SJCRH30 (cell line): ENCODE data around the gene TRABD2B. TPM values are rescaled to one million over a fixed set of nuclear protein-coding genes. Genes with fewer than 3 reads are reported as not detected.

ENCODE experiments used
- DNase-seq, 2 experiments: peaks; one replicate each; pipeline ENCODE4 v3.0.0-alpha.2; 2015 to 2020
- H3K27ac ChIP-seq: fragments of 250-450 bp; sonication (Bioruptor Pico); 2 replicates; pipeline ENCODE4 v1.5.1; 2020; ENCODE audit warnings: mild to moderate bottlenecking, moderate library complexity
- H3K27me3 ChIP-seq: fragments of 250-450 bp; sonication (Bioruptor Pico); 2 replicates; pipeline ENCODE4 v1.5.1; 2020; ENCODE audit warnings: mild to moderate bottlenecking, moderate library complexity
- H3K36me3 ChIP-seq: fragments of 250-450 bp; sonication (Bioruptor Pico); 2 replicates; pipeline ENCODE4 v1.5.1; 2020; ENCODE audit warnings: mild to moderate bottlenecking, moderate library complexity
- H3K4me1 ChIP-seq: fragments of 250-450 bp; sonication (Bioruptor Pico); 2 replicates; pipeline ENCODE4 v1.5.1; 2020; ENCODE audit warnings: mild to moderate bottlenecking, moderate library complexity
- H3K4me3 ChIP-seq: fragments of 250-450 bp; sonication (Bioruptor Pico); 2 replicates; pipeline ENCODE4 v1.5.1; 2020; ENCODE audit warnings: mild to moderate bottlenecking, moderate library complexity
- H3K9me3 ChIP-seq: fragments of 250-450 bp; sonication (Bioruptor Pico); replicated peaks from 2 replicates; pipeline ENCODE4 v1.5.1; 2020; ENCODE audit warnings: mild to moderate bottlenecking, moderate library complexity
- total RNA-seq: library from RNA; depleted of rRNA; stranded (reverse); fragments of >200 nt; shearing (Covaris generic); gene quantifications from 2 replicates; pipeline ENCODE4 v1.2.3, GENCODE V29; 2014

TRABD2B gene
- total RNA-seq, 1 experiment from 2014 or later = 1.1 TPM

- H3K4me1 ChIP-seq = peaks cover 12% of the 10 kb centered on the region; the same call in 1 of the 2 replicates
- no peaks in the 10 kb centered on the region for H3K27me3 ChIP-seq
- no peak for DNase-seq
- no peak overlapping the region for H3K27ac ChIP-seq
- no peak overlapping the region for H3K4me3 ChIP-seq
- H3K9me3 ChIP-seq = no peaks in the 10 kb centered on the region
- H3K36me3 ChIP-seq = no peaks in the 10 kb centered on the region
These were observed 82.1 kb downstream of the TRABD2B start for GRCh38 chr1:47914952-47915676.

- no peak overlapping the region for H3K4me3 ChIP-seq
- no peaks in the 10 kb centered on the region for H3K27me3 ChIP-seq
- no peaks in the 10 kb centered on the region for H3K36me3 ChIP-seq
- H3K9me3 ChIP-seq = no peaks in the 10 kb centered on the region
- no peak overlapping the region for H3K27ac ChIP-seq
- DNase-seq = no peak
- peaks cover 12% of the 10 kb centered on the region; the same call in 1 of the 2 replicates for H3K4me1 ChIP-seq
These were observed 82.8 kb downstream of the TRABD2B start for GRCh38 chr1:47914218-47914938.

GRCh38 chr1:47913225-47913823, 83.9 kb downstream of the TRABD2B start:
- Histone ChIP-seq H3K27me3 (no peaks in the 10 kb centered on the region), H3K9me3 (no peaks in the 10 kb centered on the region), H3K27ac (no peak overlapping the region), H3K4me1 (peaks cover 12% of the 10 kb centered on the region), H3K36me3 (no peaks in the 10 kb centered on the region), H3K4me3 (no peak overlapping the region)
- no peak for DNase-seq

GRCh38 chr1:47912756-47913155, 84.4 kb downstream of the TRABD2B start:
- no peaks in the 10 kb centered on the region for H3K27me3 ChIP-seq
- H3K4me1 ChIP-seq = peaks cover 16% of the 10 kb centered on the region
- no peak for DNase-seq
- no peaks in the 10 kb centered on the region for H3K9me3 ChIP-seq
- H3K27ac ChIP-seq = no peak overlapping the region
- H3K4me3 ChIP-seq = no peak overlapping the region
- H3K36me3 ChIP-seq = no peaks in the 10 kb centered on the region

GRCh38 chr1:47911892-47912291, 85.3 kb downstream of the TRABD2B start:
- H3K4me3 ChIP-seq = no peak overlapping the region
- H3K4me1 ChIP-seq = peaks cover 24% of the 10 kb centered on the region
- H3K9me3 ChIP-seq = no peaks in the 10 kb centered on the region
- no peaks in the 10 kb centered on the region for H3K36me3 ChIP-seq
- H3K27ac ChIP-seq = no peak overlapping the region
- H3K27me3 ChIP-seq = no peaks in the 10 kb centered on the region
- no peak for DNase-seq

- no peak overlapping the region for H3K27ac ChIP-seq
- no peak overlapping the region for H3K4me3 ChIP-seq
- H3K27me3 ChIP-seq = no peaks in the 10 kb centered on the region
- DNase-seq = no peak
- peaks cover 28% of the 10 kb centered on the region for H3K4me1 ChIP-seq
- no peaks in the 10 kb centered on the region for H3K9me3 ChIP-seq
- no peaks in the 10 kb centered on the region for H3K36me3 ChIP-seq
These were observed 85.8 kb downstream of the TRABD2B start for GRCh38 chr1:47911424-47911823.

- peaks cover 36% of the 10 kb centered on the region for H3K4me1 ChIP-seq
- DNase-seq = no peak
- peak overlapping the region; percentile 88 for H3K27ac ChIP-seq
- no peaks in the 10 kb centered on the region for H3K27me3 ChIP-seq
- H3K9me3 ChIP-seq = no peaks in the 10 kb centered on the region
- H3K4me3 ChIP-seq = no peak overlapping the region
- no peaks in the 10 kb centered on the region for H3K36me3 ChIP-seq
These were observed 88.9 kb downstream of the TRABD2B start for GRCh38 chr1:47908258-47908657.

- Histone ChIP-seq H3K4me1 (peaks cover 36% of the 10 kb centered on the region), H3K27me3 (no peaks in the 10 kb centered on the region), H3K27ac (peak overlapping the region; percentile 88), H3K36me3 (no peaks in the 10 kb centered on the region), H3K4me3 (no peak overlapping the region; the same call in 1 of the 2 replicates), H3K9me3 (no peaks in the 10 kb centered on the region)
- no peak for DNase-seq
These were observed 90.0 kb downstream of the TRABD2B start for GRCh38 chr1:47907177-47907528.

GRCh38 chr1:47906527-47907176, 90.5 kb downstream of the TRABD2B start:
- DNase-seq = peak; percentile 82 to 89
- Histone ChIP-seq H3K36me3 (no peaks in the 10 kb centered on the region), H3K9me3 (no peaks in the 10 kb centered on the region), H3K27me3 (no peaks in the 10 kb centered on the region), H3K4me1 (peaks cover 36% of the 10 kb centered on the region), H3K4me3 (peak overlapping the region; percentile 8; the same call in 1 of the 2 replicates), H3K27ac (peak overlapping the region; percentile 88)

- Histone ChIP-seq H3K27ac (peak overlapping the region; percentile 88), H3K27me3 (no peaks in the 10 kb centered on the region), H3K4me3 (no peak overlapping the region), H3K9me3 (no peaks in the 10 kb centered on the region), H3K4me1 (peaks cover 36% of the 10 kb centered on the region), H3K36me3 (no peaks in the 10 kb centered on the region)
- DNase-seq = peak in 1 of 2 experiments; percentile 41
These were observed 91.2 kb downstream of the TRABD2B start for GRCh38 chr1:47906009-47906432.

GRCh38 chr1:47903723-47904122, 93.5 kb downstream of the TRABD2B start:
- no peaks in the 10 kb centered on the region for H3K27me3 ChIP-seq
- no peak for DNase-seq
- no peaks in the 10 kb centered on the region for H3K36me3 ChIP-seq
- no peak overlapping the region for H3K4me3 ChIP-seq
- no peak overlapping the region for H3K27ac ChIP-seq
- H3K4me1 ChIP-seq = peaks cover 36% of the 10 kb centered on the region
- H3K9me3 ChIP-seq = no peaks in the 10 kb centered on the region

GRCh38 chr1:47901001-47901575, 96.1 kb downstream of the TRABD2B start:
- H3K4me3 ChIP-seq = no peak overlapping the region
- H3K27ac ChIP-seq = no peak overlapping the region
- no peaks in the 10 kb centered on the region for H3K27me3 ChIP-seq
- H3K4me1 ChIP-seq = peaks cover 13% of the 10 kb centered on the region
- H3K9me3 ChIP-seq = no peaks in the 10 kb centered on the region
- DNase-seq = no peak
- no peaks in the 10 kb centered on the region for H3K36me3 ChIP-seq

- no peak for DNase-seq
These were observed 98.9 kb downstream of the TRABD2B start for GRCh38 chr1:47898133-47898845.

More at GRCh38 chr1:47898133-47898845, 98.9 kb downstream of the TRABD2B start:
- Histone ChIP-seq H3K4me3 (no peak overlapping the region), H3K9me3 (no peaks in the 10 kb centered on the region), H3K27me3 (no peaks in the 10 kb centered on the region), H3K27ac (no peak overlapping the region), H3K4me1 (peaks cover 18% of the 10 kb centered on the region), H3K36me3 (no peaks in the 10 kb centered on the region)
